Activated naive CD8-positive, alpha-beta T cell treated with anti-CD3 and anti-CD28 coated beads, Interleukin-2, amount 10 ng/mL, durations not matched to agents 7 days and 5 days (primary cell): ENCODE measurements around the gene PES1. TPM values are rescaled to one million over a fixed set of nuclear protein-coding genes. Genes with fewer than 3 reads are reported as not detected.
"Not testable (repeated sequence)": the region's sequence is repeated elsewhere in the genome, so short reads cannot be mapped to it uniquely, and the experiment has no call there.

Experiments used
- ATAC-seq: fragments of 150-1000 bp; cut with Tn5 transposase; one replicate; pipeline ENCODE4 v1.10.0; 2021; ENCODE audit warnings: low read depth, moderate library complexity
- POLR2A ChIA-PET: fragments of 350-600 bp; sonication (Branson Sonifier 250); formaldehyde crosslinking; loops from one replicate; lab custom pipeline; 2021; ENCODE audit warnings: antibody characterized with exemption; lab: Charles Lee
- DNase-seq: peaks from one replicate; pipeline ENCODE4 v3.0.0; 2021
- H3K27ac Mint-ChIP-seq: one replicate; pipeline ENCODE4 v1.8.0; 2022; ENCODE audit warnings: mild to moderate bottlenecking, mixed read lengths
- H3K27me3 Mint-ChIP-seq: one replicate; pipeline ENCODE4 v1.8.0; 2022; ENCODE audit warnings: mild to moderate bottlenecking, moderate library complexity, mixed read lengths
- H3K36me3 Mint-ChIP-seq: one replicate; pipeline ENCODE4 v1.8.0; 2021; ENCODE audit warnings: mild to moderate bottlenecking, mixed read lengths
- H3K4me1 Mint-ChIP-seq: one replicate; pipeline ENCODE4 v1.8.0; 2021; ENCODE audit warnings: mixed read lengths
- H3K4me3 Mint-ChIP-seq: one replicate; pipeline ENCODE4 v1.8.0; 2022; ENCODE audit warnings: mild to moderate bottlenecking, moderate library complexity, mixed read lengths
- H3K9me3 Mint-ChIP-seq: one replicate; pipeline ENCODE4 v1.8.0; 2021; ENCODE audit warnings: mixed read lengths
- total RNA-seq, 2 experiments: library from RNA; stranded (reverse); gene quantifications; one replicate each; pipeline ENCODE4 v1.2.3, GENCODE V29; 2021

PES1 gene
- total RNA-seq, 2 experiments from 2014 or later: 51.2 to 57.1 TPM

DNA sequence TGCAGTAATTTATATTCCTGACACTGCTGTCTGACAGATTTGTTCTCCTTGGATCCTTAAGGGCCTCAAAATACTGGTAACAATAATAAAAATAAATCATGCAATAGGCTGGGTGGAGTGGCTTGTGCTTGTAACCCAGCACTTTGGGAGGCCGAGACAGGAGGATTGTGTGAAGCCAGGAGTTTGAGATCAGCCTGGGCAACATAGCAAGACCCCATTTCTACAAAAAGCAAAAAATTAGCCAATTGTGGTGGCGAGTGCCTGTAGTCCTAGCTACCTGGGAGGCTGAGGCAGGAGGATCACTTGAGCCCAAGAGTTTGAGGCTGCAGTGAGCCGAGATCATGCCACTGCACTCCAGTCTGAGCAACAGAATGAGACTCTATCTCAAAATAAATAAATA, 39.9 kb downstream of the PES1 start:
- H3K9me3 Mint-ChIP-seq, DNase-seq, H3K27me3 Mint-ChIP-seq, POLR2A ChIA-PET, H3K27ac Mint-ChIP-seq, H3K4me3 Mint-ChIP-seq, H3K36me3 Mint-ChIP-seq, H3K4me1 Mint-ChIP-seq, ATAC-seq: not testable (repeated sequence)

DNA sequence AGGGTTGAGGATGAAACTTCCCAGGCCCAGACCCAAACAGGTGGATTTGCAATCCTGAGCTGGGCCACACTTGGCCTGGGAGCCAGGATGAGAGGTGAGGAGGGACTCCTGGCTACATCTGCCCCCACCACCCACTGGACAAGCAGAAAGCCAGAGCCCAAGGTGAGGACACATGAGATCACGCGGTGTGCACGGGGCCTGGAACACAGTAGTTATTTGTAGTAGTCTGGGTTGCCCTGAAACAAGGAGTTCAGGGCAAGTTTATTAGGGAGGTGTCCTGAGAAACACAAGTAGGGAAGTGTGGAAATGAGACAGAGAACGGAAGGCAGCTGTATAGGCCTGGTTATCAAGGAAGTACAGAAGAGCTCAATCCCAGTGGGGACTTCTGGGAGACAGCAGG, 44.5 kb downstream of the PES1 start:
- no peak for ATAC-seq
- Mint-ChIP-seq H3K4me1 (peaks cover 3% of the 10 kb centered on the region), H3K36me3 (no peaks in the 10 kb centered on the region), H3K9me3 (no peaks in the 10 kb centered on the region), H3K27me3 (peaks cover 24% of the 10 kb centered on the region), H3K4me3 (no peak overlapping the region), H3K27ac (no peak overlapping the region)
- DNase-seq: no peak
- POLR2A ChIA-PET: no interaction called here

GRCh38 chr22:30546616-30547015, 45.1 kb downstream of the PES1 start, which contains the start of gene SEC14L6:
TSS of gene SEC14L6 (minus strand) at chr22:30546741. CDS start at chr22:30546682, 59 bp downstream.
- H3K36me3 Mint-ChIP-seq: no peaks in the 10 kb centered on the region
- ATAC-seq: no peak
- H3K9me3 Mint-ChIP-seq: no peaks in the 10 kb centered on the region
- DNase-seq: no peak
- no peak within 1 kb of the TSS for H3K4me3 Mint-ChIP-seq
- POLR2A ChIA-PET: no interaction called here
- no peak within 1 kb of the TSS for H3K27ac Mint-ChIP-seq
- H3K27me3 Mint-ChIP-seq: peaks cover 26% of the 10 kb centered on the region
- peaks cover 3% of the 10 kb centered on the region for H3K4me1 Mint-ChIP-seq

DNA sequence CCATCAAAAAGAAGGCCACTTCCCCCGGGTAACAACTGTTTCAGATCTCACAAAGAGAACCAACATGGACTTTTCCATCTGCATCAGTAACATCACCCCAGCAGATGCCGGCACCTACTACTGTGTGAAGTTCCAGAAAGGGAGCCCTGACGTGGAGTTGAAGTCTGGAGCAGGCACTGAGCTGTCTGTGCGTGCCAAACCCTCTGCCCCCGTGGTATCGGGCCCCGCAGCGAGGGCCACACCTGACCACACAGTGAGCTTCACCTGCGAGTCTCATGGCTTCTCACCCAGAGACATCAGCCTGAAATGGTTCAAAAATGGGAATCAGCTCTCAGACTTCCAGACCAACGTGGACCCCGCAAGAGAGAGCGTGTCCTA, 48.9 kb downstream of the PES1 start:
- no peak overlapping the region for H3K27ac Mint-ChIP-seq
- H3K27me3 Mint-ChIP-seq: peaks cover 41% of the 10 kb centered on the region
- DNase-seq (no peak), ATAC-seq (no peak)
- H3K4me3 Mint-ChIP-seq: no peak overlapping the region
- no peaks in the 10 kb centered on the region for H3K36me3 Mint-ChIP-seq
- H3K9me3 Mint-ChIP-seq: no peaks in the 10 kb centered on the region
- POLR2A ChIA-PET: interaction anchor here (0.5 kb wide), 1 partner anchor 31 kb away, joined by 3 read pairs; no protein-coding TSS in a partner anchor
- peaks cover 3% of the 10 kb centered on the region for H3K4me1 Mint-ChIP-seq

GRCh38 chr22:30541961-30542810, 49.5 kb downstream of the PES1 start:
- H3K9me3 Mint-ChIP-seq: no peaks in the 10 kb centered on the region
- H3K36me3 Mint-ChIP-seq: no peaks in the 10 kb centered on the region
- DNase-seq: no peak
- H3K4me1 Mint-ChIP-seq: peaks cover 3% of the 10 kb centered on the region
- no peak overlapping the region for H3K4me3 Mint-ChIP-seq
- no peak overlapping the region for H3K27ac Mint-ChIP-seq
- POLR2A ChIA-PET: interaction anchor here (0.5 kb wide), 1 partner anchor 30 kb away, joined by 3 read pairs; no protein-coding TSS in a partner anchor
- peaks cover 41% of the 10 kb centered on the region for H3K27me3 Mint-ChIP-seq
- no peak for ATAC-seq

DNA sequence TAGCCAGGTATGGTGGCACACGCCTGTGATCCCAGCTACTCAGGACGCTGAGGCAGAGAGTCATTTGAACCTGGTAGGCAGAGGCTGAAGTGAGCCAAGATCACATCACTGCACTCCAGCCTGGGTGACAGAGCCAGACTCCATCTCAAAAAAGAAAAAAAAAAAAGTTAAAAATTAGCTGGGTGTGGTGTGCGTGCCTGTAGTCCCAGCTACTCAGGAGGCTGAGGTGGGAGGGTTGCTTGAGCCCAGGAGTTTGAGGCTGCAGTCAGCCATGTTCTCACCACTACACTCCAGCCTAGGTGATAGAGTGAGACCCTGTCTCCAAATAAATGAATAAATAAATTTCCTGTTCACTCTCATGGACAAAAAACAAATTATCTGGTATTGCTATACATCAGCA, 50.2 kb downstream of the PES1 start:
- H3K4me3 Mint-ChIP-seq, POLR2A ChIA-PET, H3K9me3 Mint-ChIP-seq, H3K4me1 Mint-ChIP-seq, DNase-seq, H3K36me3 Mint-ChIP-seq, H3K27ac Mint-ChIP-seq, ATAC-seq: not testable (repeated sequence)
- peaks cover 40% of the 10 kb centered on the region for H3K27me3 Mint-ChIP-seq

- Mint-ChIP-seq H3K27me3 (peaks cover 35% of the 10 kb centered on the region), H3K9me3 (no peaks in the 10 kb centered on the region), H3K4me3 (no peak overlapping the region), H3K4me1 (peaks cover 11% of the 10 kb centered on the region), H3K36me3 (no peaks in the 10 kb centered on the region), H3K27ac (no peak overlapping the region)
- DNase-seq: no peak
- no peak for ATAC-seq
- POLR2A ChIA-PET: no interaction called here
These were observed 52.3 kb downstream of the PES1 start for GRCh38 chr22:30539368-30539767.

DNA sequence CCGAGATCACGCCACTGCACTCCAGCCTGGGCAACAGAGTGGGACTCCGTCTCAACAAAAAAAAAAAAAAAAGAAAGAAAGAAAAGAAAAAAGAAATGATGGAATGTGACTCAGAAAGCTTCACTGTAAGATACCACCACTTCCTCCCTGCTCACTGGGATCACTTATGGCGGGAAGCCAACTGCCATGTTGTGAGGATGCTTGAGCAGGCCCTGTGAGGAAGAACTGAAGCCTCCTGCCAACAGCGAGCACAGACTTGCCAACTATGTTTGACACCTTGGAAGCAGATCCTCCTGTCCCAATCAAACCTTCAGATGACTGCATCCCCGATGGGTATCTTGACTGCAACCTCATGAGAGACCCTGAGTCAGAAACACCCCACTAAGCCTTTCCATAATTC, 53.4 kb downstream of the PES1 start:
- H3K4me1 Mint-ChIP-seq: peaks cover 11% of the 10 kb centered on the region
- no peak for DNase-seq
- POLR2A ChIA-PET: no interaction called here
- H3K36me3 Mint-ChIP-seq: no peaks in the 10 kb centered on the region
- no peak overlapping the region for H3K4me3 Mint-ChIP-seq
- H3K27ac Mint-ChIP-seq: no peak overlapping the region
- no peaks in the 10 kb centered on the region for H3K9me3 Mint-ChIP-seq
- H3K27me3 Mint-ChIP-seq: peaks cover 28% of the 10 kb centered on the region
- ATAC-seq: no peak

DNA sequence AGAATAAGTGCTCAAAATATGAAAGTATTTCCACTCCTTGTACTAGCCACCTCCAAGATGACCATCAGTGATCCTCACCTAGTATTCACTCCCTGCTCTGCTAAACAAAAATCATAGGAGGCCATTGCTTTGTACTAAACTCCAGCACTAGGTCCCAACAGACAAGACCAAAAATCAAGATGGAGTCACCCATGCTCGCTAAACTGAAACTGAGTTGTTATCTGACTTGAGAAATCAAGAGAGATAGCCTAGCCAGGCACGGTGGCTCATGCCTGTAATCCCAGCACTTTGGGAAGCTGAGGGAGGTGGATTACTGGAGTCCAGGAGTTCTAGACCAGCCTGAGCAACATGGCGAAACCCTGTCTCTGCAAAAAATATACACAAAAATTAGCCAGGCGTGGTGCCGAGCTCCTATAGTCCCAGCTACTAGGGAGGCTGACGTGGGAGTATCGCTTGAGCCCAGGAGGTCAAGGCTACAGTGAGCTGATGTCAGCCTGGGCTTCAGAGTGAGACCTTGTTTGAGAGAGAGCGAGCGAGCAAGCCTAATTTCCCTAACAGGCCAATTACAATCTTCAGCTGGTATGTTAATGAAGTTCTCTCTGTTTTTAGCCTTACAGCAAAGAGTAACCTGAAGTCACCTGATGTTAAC, 54.5 kb downstream of the PES1 start:
- no peak for ATAC-seq
- Mint-ChIP-seq H3K4me1 (peaks cover 8% of the 10 kb centered on the region), H3K27ac (no peak overlapping the region), H3K4me3 (no peak overlapping the region), H3K9me3 (no peaks in the 10 kb centered on the region), H3K27me3 (peaks cover 20% of the 10 kb centered on the region), H3K36me3 (no peaks in the 10 kb centered on the region)
- POLR2A ChIA-PET: no interaction called here
- no peak for DNase-seq

DNA sequence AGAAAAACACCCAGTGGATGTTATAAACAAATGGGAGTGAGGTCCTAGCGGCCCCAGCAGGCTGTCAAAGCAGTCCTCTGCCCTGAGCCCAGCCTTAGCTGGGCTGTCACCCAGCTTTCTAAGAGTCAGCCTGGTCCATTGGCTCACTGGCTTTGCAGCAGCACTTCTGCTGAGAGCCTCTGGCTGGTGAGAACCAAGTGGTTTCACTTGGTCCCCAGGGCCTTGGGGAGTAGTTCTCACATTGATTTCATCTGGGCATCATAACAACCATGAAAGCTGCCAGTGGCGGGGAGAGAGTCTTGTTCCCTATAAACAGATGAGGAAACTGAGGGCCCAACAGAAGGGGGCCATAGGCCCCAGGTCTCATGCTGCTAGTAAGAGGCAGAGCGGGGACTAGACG, 56.5 kb downstream of the PES1 start:
- no peak for ATAC-seq
- H3K36me3 Mint-ChIP-seq: no peaks in the 10 kb centered on the region
- POLR2A ChIA-PET: no interaction called here
- DNase-seq: no peak
- no peaks in the 10 kb centered on the region for H3K9me3 Mint-ChIP-seq
- peaks cover 8% of the 10 kb centered on the region for H3K4me1 Mint-ChIP-seq
- H3K27ac Mint-ChIP-seq: no peak overlapping the region
- H3K27me3 Mint-ChIP-seq: peaks cover 6% of the 10 kb centered on the region
- H3K4me3 Mint-ChIP-seq: no peak overlapping the region

- DNase-seq (no peak), ATAC-seq (no peak)
- Mint-ChIP-seq H3K27me3 (peaks cover 5% of the 10 kb centered on the region), H3K27ac (no peak overlapping the region), H3K4me3 (no peak overlapping the region), H3K9me3 (no peaks in the 10 kb centered on the region), H3K36me3 (no peaks in the 10 kb centered on the region), H3K4me1 (peaks cover 8% of the 10 kb centered on the region)
- POLR2A ChIA-PET: no interaction called here
These were observed 59.8 kb downstream of the PES1 start for GRCh38 chr22:30531651-30532608.

DNA sequence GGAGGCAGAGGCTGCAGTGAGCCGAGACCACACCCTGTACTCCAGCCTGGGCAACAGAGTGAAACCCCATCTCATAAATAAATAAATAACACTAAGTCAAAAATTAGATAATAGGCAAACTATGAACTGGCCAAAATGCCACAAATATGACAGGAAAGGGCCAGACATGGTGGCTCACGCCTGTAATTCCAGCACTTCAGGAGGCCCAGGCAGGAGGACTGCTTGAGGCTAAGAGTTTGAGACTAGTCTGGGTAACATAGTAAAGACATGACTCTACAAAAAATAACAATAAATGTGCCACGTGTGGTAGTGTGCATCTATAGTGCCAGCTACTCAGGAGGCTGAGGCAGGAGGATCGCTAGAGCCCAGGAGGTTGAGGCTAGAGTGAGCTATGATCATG, 65.1 kb downstream of the PES1 start:
- Mint-ChIP-seq H3K9me3 (no peaks in the 10 kb centered on the region), H3K27me3 (peaks cover 2% of the 10 kb centered on the region), H3K4me3 (no peak overlapping the region), H3K27ac (no peak overlapping the region), H3K4me1 (no peaks in the 10 kb centered on the region), H3K36me3 (no peaks in the 10 kb centered on the region)
- POLR2A ChIA-PET: no interaction called here
- no peak for DNase-seq
- no peak for ATAC-seq
